ENCODE data around the gene RBSN.
"Not testable (repeated sequence)": the region's sequence is repeated elsewhere in the genome, so short reads cannot be mapped to it uniquely, and the experiment has no call there.

The RBSN gene

GRCh38 chr3:15098503-15099363 is at the start of gene RBSN:
Gene RBSN, minus strand, starts transcription at chr3:15099148. Its CDS starts 3,028 bp downstream, at chr3:15096120.
- DNase-seq, result peak; percentile 48

- no peak for DNase-seq
Observed at GRCh38 chr3:15148614-15149013, 49.7 kb upstream of the RBSN start.

- not testable (repeated sequence) for DNase-seq
Observed at GRCh38 chr3:15136885-15137284, 37.9 kb upstream of the RBSN start.

GRCh38 chr3:15134968-15135367 is 36.0 kb upstream of the RBSN start:
- DNase-seq, result not testable (repeated sequence)

- DNase-seq, result not testable (repeated sequence)
Observed at GRCh38 chr3:15128403-15128802, 29.5 kb upstream of the RBSN start.

- not testable (repeated sequence) for DNase-seq
Observed at GRCh38 chr3:15126975-15127374, 28.0 kb upstream of the RBSN start.

GRCh38 chr3:15122398-15122797 is 23.4 kb upstream of the RBSN start:
- no peak for DNase-seq

GRCh38 chr3:15121936-15122335 is 23.0 kb upstream of the RBSN start:
- no peak for DNase-seq

- DNase-seq, result no peak
Observed at GRCh38 chr3:15120986-15121385, 22.0 kb upstream of the RBSN start.

GRCh38 chr3:15117011-15117410 is 18.1 kb upstream of the RBSN start:
- DNase-seq, result no peak

GRCh38 chr3:15116032-15116669 is 17.2 kb upstream of the RBSN start:
- DNase-seq, result no peak

- no peak for DNase-seq
Observed at GRCh38 chr3:15114466-15115358, 15.8 kb upstream of the RBSN start.

GRCh38 chr3:15113884-15114283 is 14.9 kb upstream of the RBSN start:
- DNase-seq, result no peak

GRCh38 chr3:15113471-15113870 is 14.5 kb upstream of the RBSN start:
- DNase-seq, result no peak

- no peak for DNase-seq
Observed at GRCh38 chr3:15112011-15112410, 13.1 kb upstream of the RBSN start.

- no peak for DNase-seq
Observed at GRCh38 chr3:15110206-15110605, 11.3 kb upstream of the RBSN start.

- no peak for DNase-seq
Observed at GRCh38 chr3:15108869-15109268, 9.9 kb upstream of the RBSN start.

GRCh38 chr3:15108082-15108545 is 9.2 kb upstream of the RBSN start:
- DNase-seq, result no peak

- no peak for DNase-seq
Observed at GRCh38 chr3:15107075-15107947, 8.4 kb upstream of the RBSN start.

- no peak for DNase-seq
Observed at GRCh38 chr3:15102836-15103235, 3.9 kb upstream of the RBSN start.

- DNase-seq, result no peak
Observed at GRCh38 chr3:15102256-15102655, 3.3 kb upstream of the RBSN start.

Data from SIG-M5 (cell line).